AG04450 (cell line): ENCODE results near the gene NT5C2. TPM values are rescaled to one million over a fixed set of nuclear protein-coding genes. Genes with fewer than 3 reads are reported as not detected.
"Not testable (repeated sequence)": the region's sequence is repeated elsewhere in the genome, so short reads cannot be mapped to it uniquely, and the experiment has no call there.

Source experiments
- CTCF ChIA-PET: fragments of 300-600, 350-600 bp; formaldehyde crosslinking; extraction: SDS; loops from one replicate; lab custom pipeline; 2022; ENCODE audit warnings: antibody characterized with exemption, inconsistent platforms; lab: Charles Lee
- POLR2A ChIA-PET: fragments of 350-600 bp; formaldehyde crosslinking; extraction: SDS; loops from one replicate; lab custom pipeline; 2021; ENCODE audit warnings: antibody characterized with exemption, inconsistent platforms; lab: Yijun Ruan, JAX
- DNase-seq: peaks from one replicate; pipeline ENCODE4 v3.0.0-alpha.2; 2011; ENCODE audit warnings: low read depth, low spot score
- H3K27ac ChIP-seq: one replicate; pipeline ENCODE4 v1.5.1; 2012; ENCODE audit warnings: low read depth, low read length, control low read depth
- H3K27me3 ChIP-seq: one replicate; pipeline ENCODE4 v1.6.0; 2012; ENCODE audit warnings: low read length; ENCODE audit not compliant: control insufficient read depth, insufficient read depth
- H3K4me3 ChIP-seq: 2 replicates; pipeline ENCODE4 v1.5.1; 2011; ENCODE audit warnings: mild to moderate bottlenecking, low read depth, low read length, control low read depth
- H3K9me3 ChIP-seq: 2 replicates; pipeline ENCODE4 v1.5.1; 2012; ENCODE audit warnings: low read length; ENCODE audit not compliant: control insufficient read depth, insufficient read depth
- polyA plus RNA-seq: library from polyadenylated mRNA; depleted of rRNA; stranded (reverse); fragments of >200 nt; gene quantifications from 2 replicates; pipeline ENCODE4 v1.2.3, GENCODE V29; 2011
- TF ChIP-seq, protein P1 (sequence below): IDR thresholded peaks from 2 replicates; pipeline ENCODE4 v1.5.1; 2011; ENCODE audit warnings: low read depth, low read length, control low read depth, inconsistent platforms

NT5C2 gene
- polyA plus RNA-seq, 1 experiment = 117 TPM

DNA sequence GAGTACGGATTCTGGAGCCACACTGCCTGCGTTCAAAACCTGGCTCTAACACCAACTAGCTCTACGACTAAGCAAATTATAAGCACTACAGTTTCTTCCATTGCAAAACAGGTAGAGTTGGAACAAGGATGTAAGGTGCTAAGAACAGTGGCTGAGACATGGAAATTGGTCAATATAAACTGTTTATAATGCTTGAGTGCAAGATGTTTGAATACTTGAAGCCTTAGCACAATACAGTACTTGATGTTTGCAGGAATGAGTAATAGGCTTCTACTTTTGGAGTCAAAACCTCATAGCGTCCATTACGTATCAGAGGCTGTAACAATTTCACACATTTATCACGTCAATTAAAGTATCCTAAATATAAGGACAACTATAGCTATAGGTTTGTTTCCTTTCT lies 6.9 kb downstream of the NT5C2 start:
- CTCF ChIA-PET = interaction anchor here (1.2 to 2.1 kb wide), 2 partner anchors 53 to 58 kb away, joined by 5 to 8 read pairs; no protein-coding TSS in a partner anchor
- Histone ChIP-seq H3K27ac (no peak overlapping the region), H3K9me3 (no peaks in the 10 kb centered on the region), H3K27me3 (no peaks in the 10 kb centered on the region), H3K4me3 (no peak overlapping the region)
- no peak for DNase-seq
- TF ChIP-seq, protein P1, sequence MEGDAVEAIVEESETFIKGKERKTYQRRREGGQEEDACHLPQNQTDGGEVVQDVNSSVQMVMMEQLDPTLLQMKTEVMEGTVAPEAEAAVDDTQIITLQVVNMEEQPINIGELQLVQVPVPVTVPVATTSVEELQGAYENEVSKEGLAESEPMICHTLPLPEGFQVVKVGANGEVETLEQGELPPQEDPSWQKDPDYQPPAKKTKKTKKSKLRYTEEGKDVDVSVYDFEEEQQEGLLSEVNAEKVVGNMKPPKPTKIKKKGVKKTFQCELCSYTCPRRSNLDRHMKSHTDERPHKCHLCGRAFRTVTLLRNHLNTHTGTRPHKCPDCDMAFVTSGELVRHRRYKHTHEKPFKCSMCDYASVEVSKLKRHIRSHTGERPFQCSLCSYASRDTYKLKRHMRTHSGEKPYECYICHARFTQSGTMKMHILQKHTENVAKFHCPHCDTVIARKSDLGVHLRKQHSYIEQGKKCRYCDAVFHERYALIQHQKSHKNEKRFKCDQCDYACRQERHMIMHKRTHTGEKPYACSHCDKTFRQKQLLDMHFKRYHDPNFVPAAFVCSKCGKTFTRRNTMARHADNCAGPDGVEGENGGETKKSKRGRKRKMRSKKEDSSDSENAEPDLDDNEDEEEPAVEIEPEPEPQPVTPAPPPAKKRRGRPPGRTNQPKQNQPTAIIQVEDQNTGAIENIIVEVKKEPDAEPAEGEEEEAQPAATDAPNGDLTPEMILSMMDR = no peak
- POLR2A ChIA-PET = interaction anchor here (0.7 kb wide), 2 partner anchors 157 to 1034 kb away, joined by 3 to 4 read pairs; no protein-coding TSS in a partner anchor

DNA sequence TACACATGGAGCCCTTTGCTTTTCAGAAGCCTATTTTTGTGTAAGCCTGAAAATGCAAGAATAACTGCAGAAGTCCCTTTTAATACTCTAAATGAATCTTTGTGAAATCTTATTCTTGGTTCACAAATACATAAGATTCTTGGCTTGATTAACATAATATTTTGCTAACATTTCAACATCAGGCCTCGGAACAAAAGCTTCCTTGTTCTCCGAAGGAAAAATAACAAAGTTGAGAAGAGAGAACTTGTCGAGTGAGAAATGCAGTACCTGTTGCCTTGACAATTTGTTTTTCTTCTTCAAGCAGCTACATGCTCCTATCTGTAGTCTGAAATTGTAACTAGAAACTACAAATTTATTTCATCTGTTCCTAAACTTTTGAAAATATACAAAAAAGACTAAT lies 8.5 kb downstream of the NT5C2 start:
- Histone ChIP-seq H3K4me3 (no peak overlapping the region), H3K27ac (no peak overlapping the region), H3K27me3 (no peaks in the 10 kb centered on the region), H3K9me3 (no peaks in the 10 kb centered on the region)
- TF ChIP-seq, protein P1 = no peak
- CTCF ChIA-PET = interaction anchor here (1.0 to 1.7 kb wide), 2 partner anchors 54 to 60 kb away, joined by 5 to 6 read pairs; no protein-coding TSS in a partner anchor
- DNase-seq = no peak
- POLR2A ChIA-PET = no interaction called here

DNA sequence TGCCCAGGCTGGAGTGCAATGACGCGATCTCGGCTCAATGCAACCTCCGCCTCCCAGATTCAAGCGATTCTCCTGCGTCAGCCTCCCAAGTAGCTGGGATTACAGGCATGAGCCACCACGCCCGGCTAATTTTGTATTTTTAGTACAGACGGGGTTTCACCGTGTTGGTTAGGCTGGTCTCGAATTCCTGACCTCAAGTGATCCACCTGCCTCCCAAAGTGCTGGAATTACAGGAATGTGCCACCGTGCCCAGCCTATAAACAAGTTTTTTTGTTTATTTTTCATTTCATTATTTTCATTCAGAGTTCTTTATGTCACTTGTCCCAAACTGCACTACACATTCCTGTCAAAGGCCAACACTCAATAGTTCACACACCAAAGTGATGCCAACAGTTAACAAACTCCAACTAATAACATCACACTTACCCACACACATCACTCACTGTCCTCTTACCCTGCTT lies 9.1 kb downstream of the NT5C2 start:
- H3K4me3 ChIP-seq, H3K9me3 ChIP-seq, H3K27ac ChIP-seq, DNase-seq, POLR2A ChIA-PET, H3K27me3 ChIP-seq: not testable (repeated sequence)
- CTCF ChIA-PET = interaction anchor here (0.6 to 1.7 kb wide), 3 partner anchors 55 to 91 kb away, joined by 5 to 9 read pairs (median 6); no protein-coding TSS in a partner anchor

DNA sequence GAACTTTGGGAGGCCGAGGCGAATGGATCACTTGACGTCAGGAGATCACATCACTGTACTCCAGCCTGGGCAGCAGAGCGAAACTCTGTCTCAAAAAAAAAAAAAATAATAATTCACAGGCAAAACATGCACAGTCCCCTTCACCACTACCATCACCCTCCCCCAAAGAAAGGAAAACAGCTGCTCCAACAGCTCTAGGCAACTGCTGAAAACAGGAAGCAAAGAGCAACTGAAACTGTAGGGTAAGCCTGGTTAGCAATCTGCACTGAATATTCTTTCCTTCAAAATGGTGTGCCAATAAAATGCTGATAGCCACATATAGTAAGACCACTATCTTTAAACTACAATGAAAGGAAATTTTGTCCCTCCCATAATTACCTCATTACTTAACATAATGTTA lies 11.8 kb downstream of the NT5C2 start:
- Histone ChIP-seq H3K4me3 (no peak overlapping the region), H3K27ac (no peak overlapping the region), H3K9me3 (no peaks in the 10 kb centered on the region), H3K27me3 (no peaks in the 10 kb centered on the region)
- TF ChIP-seq, protein P1 = no peak
- ChIA-PET POLR2A (no interaction called here), CTCF (interaction anchor here (2.0 kb wide), 1 partner anchor 58 kb away, joined by 6 read pairs; no protein-coding TSS in a partner anchor)
- no peak for DNase-seq

DNA sequence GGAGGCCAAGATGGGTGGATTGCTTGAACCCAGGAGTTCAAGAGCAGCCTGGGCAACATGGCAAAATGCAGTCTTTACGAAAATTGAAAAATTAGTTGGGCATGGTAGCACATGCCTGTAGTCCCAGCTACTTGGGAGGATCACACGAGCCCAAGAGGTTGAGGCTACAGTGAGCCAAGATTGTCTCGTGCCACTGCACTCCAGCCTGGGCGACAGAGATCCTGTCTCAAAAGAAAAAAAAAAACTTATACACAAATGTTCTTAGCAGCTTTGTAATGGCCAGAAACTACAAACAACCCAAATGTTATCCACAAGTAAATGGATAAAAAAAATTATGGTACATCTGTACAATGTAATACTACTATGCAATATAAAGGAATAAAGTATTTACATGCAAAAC lies 12.6 kb downstream of the NT5C2 start:
- POLR2A ChIA-PET = no interaction called here
- Histone ChIP-seq H3K27ac (no peak overlapping the region), H3K9me3 (no peaks in the 10 kb centered on the region), H3K4me3 (no peak overlapping the region), H3K27me3 (no peaks in the 10 kb centered on the region)
- no peak for DNase-seq
- CTCF ChIA-PET = no interaction called here
- TF ChIP-seq, protein P1 = no peak
